GM19467 (cell line): ENCODE measurements around the gene AAK1.

Experiments used
- ATAC-seq: cut with Tn5 transposase; IDR thresholded peaks from one replicate; pipeline ENCODE4 v1.9.1; 2021; ENCODE audit warnings: mild to moderate bottlenecking, moderate library complexity; ENCODE audit not compliant: unreplicated experiment

Gene AAK1

GRCh38 chr2:69416147-69416546 lies 227.4 kb downstream of the AAK1 start:
- no peak for ATAC-seq
